ENCODE measurements around the gene EML5. TPM values are rescaled to one million over a fixed set of nuclear protein-coding genes. Genes with fewer than 3 reads are reported as not detected.
"Not testable (repeated sequence)": the region's sequence is repeated elsewhere in the genome, so short reads cannot be mapped to it uniquely, and the experiment has no call there.

The EML5 gene
- total RNA-seq, 2 donors from 2014 or later: 0.41 to 0.71 TPM

DNA sequence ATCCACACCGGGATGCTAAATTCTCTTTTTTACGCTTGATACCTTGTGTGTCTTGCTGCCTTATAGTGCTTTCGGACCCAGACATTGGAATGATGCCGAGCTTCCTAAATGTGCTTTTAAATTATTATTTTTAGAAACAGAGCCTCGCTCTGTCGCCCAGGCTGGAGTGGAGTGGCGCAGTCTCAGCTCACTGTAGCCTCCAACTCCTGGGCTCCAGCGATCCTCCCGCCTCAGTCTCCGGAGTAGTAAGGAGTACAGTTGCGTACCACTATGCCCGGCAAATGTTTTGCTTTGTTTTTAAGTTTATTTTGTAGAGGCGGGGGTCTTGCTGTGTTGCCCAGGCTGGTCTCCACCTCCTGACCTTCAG lies 489 bp upstream of the EML5 start:
- peaks cover 10 to 14% of the 10 kb centered on the region in 2 donors for H3K4me1 ChIP-seq (ENCODE audit: control insufficient read depth in 1 of 2, low read depth in 2 of 2)
- H3K27me3 ChIP-seq (replicated peaks; ENCODE audit: insufficient read depth): no peaks in the 10 kb centered on the region
- H3K4me3 ChIP-seq: peak overlapping the region; percentile 91
- peak overlapping the region in 1 of 2 donors; percentile 50 for H3K27ac ChIP-seq
- ATAC-seq (ENCODE audit: insufficient number of reproducible peaks, low FRiP score, low read depth) (no peak), DNase-seq (ENCODE audit: low spot score) (no peak)
- no peaks in the 10 kb centered on the region for H3K36me3 ChIP-seq
- TF ChIP-seq, protein P1, sequence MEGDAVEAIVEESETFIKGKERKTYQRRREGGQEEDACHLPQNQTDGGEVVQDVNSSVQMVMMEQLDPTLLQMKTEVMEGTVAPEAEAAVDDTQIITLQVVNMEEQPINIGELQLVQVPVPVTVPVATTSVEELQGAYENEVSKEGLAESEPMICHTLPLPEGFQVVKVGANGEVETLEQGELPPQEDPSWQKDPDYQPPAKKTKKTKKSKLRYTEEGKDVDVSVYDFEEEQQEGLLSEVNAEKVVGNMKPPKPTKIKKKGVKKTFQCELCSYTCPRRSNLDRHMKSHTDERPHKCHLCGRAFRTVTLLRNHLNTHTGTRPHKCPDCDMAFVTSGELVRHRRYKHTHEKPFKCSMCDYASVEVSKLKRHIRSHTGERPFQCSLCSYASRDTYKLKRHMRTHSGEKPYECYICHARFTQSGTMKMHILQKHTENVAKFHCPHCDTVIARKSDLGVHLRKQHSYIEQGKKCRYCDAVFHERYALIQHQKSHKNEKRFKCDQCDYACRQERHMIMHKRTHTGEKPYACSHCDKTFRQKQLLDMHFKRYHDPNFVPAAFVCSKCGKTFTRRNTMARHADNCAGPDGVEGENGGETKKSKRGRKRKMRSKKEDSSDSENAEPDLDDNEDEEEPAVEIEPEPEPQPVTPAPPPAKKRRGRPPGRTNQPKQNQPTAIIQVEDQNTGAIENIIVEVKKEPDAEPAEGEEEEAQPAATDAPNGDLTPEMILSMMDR (IDR thresholded peaks at IDR 0.05): no peak
- H3K9me3 ChIP-seq: no peaks in the 10 kb centered on the region

DNA sequence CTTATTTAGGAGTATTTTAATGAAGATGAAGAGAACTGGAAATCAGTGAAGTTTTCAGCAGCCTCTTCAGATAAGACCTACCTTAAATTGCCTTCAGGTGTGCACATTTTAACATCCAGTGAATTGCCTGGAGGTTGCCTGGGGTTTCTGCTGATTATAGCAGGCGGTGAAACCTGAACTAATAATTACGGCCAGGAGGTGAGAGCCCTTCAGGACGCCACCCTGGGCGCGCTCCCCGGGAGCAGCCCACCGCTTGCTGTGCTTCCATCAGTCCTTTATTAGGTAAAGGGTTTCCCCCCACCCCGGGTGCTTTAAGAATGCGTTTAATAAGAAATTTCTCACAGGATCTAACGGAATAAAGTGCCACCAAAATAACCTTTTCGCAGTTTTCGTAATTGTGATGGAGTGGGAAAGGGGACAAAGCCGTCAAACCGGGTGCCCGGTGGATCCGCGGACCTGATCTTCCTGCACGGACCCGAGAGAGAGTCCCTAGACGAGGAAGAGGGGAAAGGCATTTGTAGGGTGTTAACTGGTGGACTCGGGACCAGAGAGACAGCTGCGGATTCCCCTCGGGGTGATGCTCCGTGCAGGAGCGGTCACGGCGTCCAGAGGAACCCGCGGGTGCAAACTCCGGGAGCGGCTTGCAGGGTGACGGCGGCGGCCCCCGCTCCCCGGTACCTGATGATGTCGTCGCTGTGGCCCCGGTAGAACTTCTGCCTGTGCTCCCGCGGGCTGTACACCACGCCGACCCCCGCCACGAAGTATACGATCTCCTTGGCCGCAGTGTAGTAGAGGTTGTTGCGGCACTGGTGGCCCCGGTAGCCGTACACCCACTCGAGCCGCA lies 902 bp downstream of the EML5 start:
- H3K36me3 ChIP-seq: no peaks in the 10 kb centered on the region
- TF ChIP-seq, protein P1 (IDR thresholded peaks at IDR 0.05): no peak
- ATAC-seq (ENCODE audit: insufficient number of reproducible peaks, low FRiP score, low read depth): no peak
- peaks cover 10 to 14% of the 10 kb centered on the region in 2 donors for H3K4me1 ChIP-seq (ENCODE audit: control insufficient read depth in 1 of 2, low read depth in 2 of 2)
- H3K9me3 ChIP-seq: no peaks in the 10 kb centered on the region
- no peak overlapping the region for H3K27ac ChIP-seq
- peak overlapping the region; percentile 91 for H3K4me3 ChIP-seq
- no peak for DNase-seq (ENCODE audit: low spot score)
- H3K27me3 ChIP-seq (replicated peaks; ENCODE audit: insufficient read depth): no peaks in the 10 kb centered on the region

DNA sequence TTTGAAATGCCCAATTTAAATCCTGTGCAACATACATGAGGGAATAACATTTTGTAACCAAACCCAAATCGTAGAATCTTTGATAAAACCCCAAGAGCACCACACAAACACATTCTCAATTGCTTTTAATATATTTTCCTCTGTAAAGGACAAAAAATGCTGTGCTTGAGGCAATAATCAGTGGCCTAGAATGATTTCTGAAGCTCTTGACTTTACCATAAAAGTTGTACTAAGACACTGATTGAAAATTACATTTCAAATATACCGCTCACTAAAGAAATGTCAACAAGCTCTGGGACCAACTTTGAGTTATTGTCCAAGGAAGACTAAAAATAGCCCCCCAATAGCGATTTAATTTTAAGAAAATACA lies 1.5 kb downstream of the EML5 start:
- ATAC-seq (ENCODE audit: insufficient number of reproducible peaks, low FRiP score, low read depth) (no peak), DNase-seq (ENCODE audit: low spot score) (no peak)
- H3K27ac ChIP-seq: no peak overlapping the region
- peaks cover 10 to 14% of the 10 kb centered on the region in 2 donors for H3K4me1 ChIP-seq (ENCODE audit: control insufficient read depth in 1 of 2, low read depth in 2 of 2)
- H3K9me3 ChIP-seq: no peaks in the 10 kb centered on the region
- H3K27me3 ChIP-seq (replicated peaks; ENCODE audit: insufficient read depth): no peaks in the 10 kb centered on the region
- H3K36me3 ChIP-seq: no peaks in the 10 kb centered on the region
- H3K4me3 ChIP-seq: peak overlapping the region; percentile 91
- TF ChIP-seq, protein P1 (IDR thresholded peaks at IDR 0.05): no peak

DNA sequence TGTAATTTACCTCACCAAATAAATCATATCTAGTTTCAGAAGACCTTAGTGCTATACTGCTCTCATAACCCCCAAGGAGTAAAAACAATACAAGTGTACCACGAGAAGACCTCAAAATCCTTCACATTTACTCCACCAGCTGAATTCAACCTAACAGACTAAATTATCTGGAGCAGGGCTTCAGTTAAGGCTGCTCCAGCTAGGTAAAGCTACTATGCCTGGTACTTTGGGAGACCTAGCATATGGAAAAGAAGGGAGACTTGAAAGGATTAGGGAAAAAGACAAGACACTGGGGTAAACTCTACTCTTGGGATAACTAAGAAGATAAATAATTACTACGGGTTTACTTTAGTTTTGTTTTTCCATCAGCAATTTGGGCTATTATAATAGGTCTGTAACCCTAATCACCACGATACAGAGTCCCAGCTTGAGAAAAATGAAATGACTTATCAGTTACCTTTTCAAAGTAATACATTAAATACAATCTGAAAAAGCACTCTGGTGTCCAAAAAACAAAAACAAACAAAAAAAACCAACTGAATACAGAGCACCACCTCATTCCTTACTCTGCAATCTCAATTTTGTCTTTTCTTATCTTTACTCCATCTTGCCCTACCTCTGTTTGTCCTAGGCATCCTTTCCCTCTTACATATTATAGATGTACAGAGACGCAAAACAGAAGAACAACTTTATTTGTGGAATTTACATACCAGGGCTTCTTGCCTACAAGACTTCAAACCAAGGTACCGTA lies 2.1 kb downstream of the EML5 start:
- Histone ChIP-seq H3K4me3 (no peak overlapping the region), H3K36me3 (no peaks in the 10 kb centered on the region), H3K9me3 (no peaks in the 10 kb centered on the region), H3K27me3 (replicated peaks; ENCODE audit: insufficient read depth) (no peaks in the 10 kb centered on the region), H3K27ac (no peak overlapping the region), H3K4me1 (ENCODE audit: control insufficient read depth in 1 of 2, low read depth in 2 of 2) (peaks cover 10 to 14% of the 10 kb centered on the region in 2 donors)
- TF ChIP-seq, protein P1 (IDR thresholded peaks at IDR 0.05): no peak
- DNase-seq (ENCODE audit: low spot score): no peak
- no peak for ATAC-seq (ENCODE audit: insufficient number of reproducible peaks, low FRiP score, low read depth)

DNA sequence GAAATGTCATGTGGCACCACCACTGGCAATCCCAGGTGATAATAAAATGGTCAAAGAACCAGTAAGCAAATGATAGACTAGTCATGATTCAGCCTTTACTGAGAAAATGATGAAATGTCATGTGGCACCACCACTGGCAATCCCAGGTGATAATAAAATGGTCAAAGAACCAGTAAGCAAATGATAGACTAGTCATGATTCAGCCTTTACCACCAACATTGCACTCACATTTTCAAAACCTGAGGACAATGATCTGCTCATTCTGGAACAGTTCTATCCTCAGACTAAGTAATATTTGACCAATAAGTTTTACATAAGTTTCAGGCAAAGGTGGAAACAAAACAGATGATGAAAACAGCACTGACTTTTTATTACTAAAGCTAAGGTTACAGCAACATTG lies 3.2 kb downstream of the EML5 start:
- not testable (repeated sequence) for DNase-seq (ENCODE audit: low spot score); ATAC-seq (ENCODE audit: insufficient number of reproducible peaks, low FRiP score, low read depth); H3K9me3 ChIP-seq; H3K27me3 ChIP-seq (replicated peaks; ENCODE audit: insufficient read depth); H3K27ac ChIP-seq; H3K36me3 ChIP-seq; H3K4me3 ChIP-seq
- H3K4me1 ChIP-seq (ENCODE audit: control insufficient read depth in 1 of 2, low read depth in 2 of 2): peaks cover 10 to 14% of the 10 kb centered on the region in 2 donors

Measured in thoracic aorta (tissue), 2 donors.